GM18951 (cell line): ENCODE measurements around the gene AGTR1.

Experiments
- POLR2A ChIP-seq: IDR thresholded peaks from 4 replicates; pipeline ENCODE4 v1.6.1; 2011; ENCODE audit warnings: mild to moderate bottlenecking; ENCODE audit not compliant: insufficient read length, insufficient read depth; ENCODE audit errors: extremely low read depth
- in situ Hi-C: fragments of 300-500 bp; cut with MboI; formaldehyde crosslinking; loops from one replicate; pipeline ENCODE4 v1.12.0; 2022; ENCODE audit warnings: low sequenced_read_pairs, mixed read lengths, inconsistent platforms; ENCODE audit not compliant: unreplicated experiment

The AGTR1 gene

DNA sequence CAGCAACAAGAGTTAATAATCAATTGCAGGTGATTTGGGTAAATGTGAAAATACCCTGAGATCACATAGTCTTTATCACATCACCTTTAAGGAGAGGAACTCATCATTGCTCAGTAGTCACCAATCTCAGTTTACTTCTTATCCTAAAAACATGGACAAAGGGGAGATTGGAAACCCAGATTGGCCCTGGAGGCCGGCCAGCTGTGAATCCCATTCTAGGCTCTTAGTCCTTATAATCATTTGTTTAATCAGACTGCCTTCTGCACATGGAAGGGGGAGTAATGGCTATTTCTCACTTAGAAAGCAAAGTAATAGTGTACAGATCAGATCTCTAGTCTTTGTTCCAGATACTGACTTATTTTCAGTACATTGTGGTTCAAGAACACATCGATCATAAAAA lies 92.7 kb downstream of the AGTR1 start:
- in situ Hi-C loops: no loop called here
- no peak for TF ChIP-seq POLR2A

DNA sequence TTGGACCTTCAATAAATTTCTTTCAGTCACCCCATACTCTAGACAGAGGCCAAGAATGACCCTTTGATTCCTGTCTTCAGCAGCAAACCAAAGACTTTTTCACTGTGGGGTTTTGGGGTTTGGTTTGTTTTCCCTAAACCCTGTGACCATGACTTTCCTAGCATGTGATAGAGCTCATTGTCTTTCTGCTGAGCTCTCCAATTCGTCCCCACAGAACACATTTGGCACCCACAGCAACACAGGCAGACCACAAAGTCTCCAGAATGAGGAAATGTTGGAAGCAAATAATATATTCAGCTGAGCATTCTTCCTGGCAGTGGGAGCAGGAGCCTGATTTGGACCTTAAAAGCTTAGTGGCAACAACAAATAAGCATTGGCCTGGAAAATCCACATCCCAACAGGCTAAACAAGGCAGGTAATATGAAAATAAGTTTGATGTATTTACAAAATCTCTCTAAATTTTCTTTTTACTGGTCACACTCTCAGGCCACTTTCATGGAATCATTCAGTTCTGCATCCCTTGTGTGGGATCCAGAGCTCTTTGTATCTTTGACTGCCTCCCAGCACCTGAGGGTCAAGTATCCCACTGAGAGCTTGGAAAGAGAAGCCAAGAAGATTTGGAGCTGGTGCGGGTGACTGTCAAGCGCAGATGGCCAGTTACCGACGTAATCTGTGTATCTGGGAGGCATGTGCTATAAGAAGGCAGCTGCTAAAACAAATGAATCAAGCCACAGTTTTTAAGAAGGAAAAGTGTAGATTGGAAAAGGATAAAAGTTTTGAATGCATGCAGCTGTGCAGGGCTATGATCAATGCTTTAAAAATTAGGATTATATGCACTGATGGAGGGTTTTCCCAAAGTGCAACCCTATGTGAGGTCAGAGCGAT lies 93.4 kb downstream of the AGTR1 start:
- TF ChIP-seq POLR2A: no peak
- in situ Hi-C loops: no loop called here

DNA sequence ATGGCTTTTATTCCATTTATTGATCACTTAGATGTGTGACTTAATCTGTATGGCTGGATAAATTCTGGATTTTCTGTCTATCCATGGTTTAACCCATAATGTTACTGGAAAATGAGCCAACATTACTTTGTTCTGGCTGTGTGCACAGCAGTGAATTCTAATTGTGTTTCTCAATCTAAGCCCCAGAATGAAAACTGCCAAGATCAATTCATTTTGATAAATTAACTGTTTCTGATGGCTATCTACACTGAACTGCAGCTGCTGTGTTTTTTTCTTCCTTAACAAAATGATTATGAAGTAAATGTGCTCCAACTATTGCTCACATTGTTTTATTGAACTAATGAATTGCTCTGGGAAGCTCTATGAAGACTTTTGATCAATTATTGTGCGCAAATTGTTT lies 94.2 kb downstream of the AGTR1 start:
- TF ChIP-seq POLR2A: no peak
- in situ Hi-C loops: no loop called here

DNA sequence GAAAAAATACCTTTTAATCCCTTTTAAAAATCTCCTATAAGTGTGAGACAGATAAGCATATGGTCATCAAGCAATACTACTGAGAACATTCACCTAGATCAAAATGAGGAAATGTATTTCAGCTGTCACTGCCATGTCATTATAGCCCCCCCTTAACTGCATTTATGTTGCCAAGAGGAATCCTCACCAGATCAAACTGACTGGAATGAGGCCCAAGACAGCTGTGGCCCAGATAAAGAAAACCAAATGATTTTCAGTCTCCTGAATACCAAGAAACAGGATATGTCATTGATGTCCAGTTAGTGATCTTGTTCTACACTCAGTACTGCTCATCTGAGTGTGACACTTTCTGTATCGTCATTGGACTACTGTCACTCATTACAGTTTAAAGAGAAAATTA lies 94.8 kb downstream of the AGTR1 start:
- no peak for TF ChIP-seq POLR2A
- in situ Hi-C loops: no loop called here
